OCI-LY3 (cell line): ENCODE data around the gene CD300LD.

Source experiments
- CTCF ChIP-seq: fragments of 200-600, 300-600 bp; sonication (generic); IDR thresholded peaks from 2 replicates; pipeline ENCODE4 v1.5.1; 2014; ENCODE audit warnings: antibody characterized with exemption, low read length, low read depth
- EZH2phosphoT487 ChIP-seq: fragments of 200-600 bp; shearing (Covaris generic); IDR thresholded peaks from 2 replicates; pipeline ENCODE4 v1.6.1; 2018; ENCODE audit warnings: antibody characterized with exemption, mixed run types, low read depth

- TF ChIP-seq EZH2phosphoT487 (no peak), CTCF (no peak)
Measured at GRCh38 chr17:74633326-74633725, 41.2 kb upstream of the CD300LD start.
